GM13976 (cell line): Measurements from ENCODE around the gene NYAP2.

Experiments
- DNase-seq: peaks from one replicate; pipeline ENCODE4 v3.0.0; 2012; ENCODE audit warnings: low spot score
- CTCF ChIP-seq: IDR thresholded peaks from 2 replicates; pipeline ENCODE4 v1.5.1; 2012; ENCODE audit warnings: borderline replicate concordance, mild to moderate bottlenecking; ENCODE audit not compliant: insufficient read depth; ENCODE audit errors: extremely low read depth, missing control alignments, control extremely low read depth
- in situ Hi-C: fragments of 300-500 bp; cut with MboI; formaldehyde crosslinking; loops from one replicate; pipeline ENCODE4 v1.12.0; 2022; ENCODE audit warnings: low sequenced_read_pairs, mixed read lengths, inconsistent platforms; ENCODE audit not compliant: unreplicated experiment

The NYAP2 gene

GRCh38 chr2:225399504-225399903 lies at the start of gene NYAP2:
TSS of gene NYAP2 (plus strand) at chr2:225399710. CDS start at chr2:225408881, 9,171 bp downstream.
- TF ChIP-seq CTCF = no peak
- in situ Hi-C loops = no loop called here
- DNase-seq = no peak

GRCh38 chr2:225353579-225354085 lies 45.9 kb upstream of the NYAP2 start:
- no peak for DNase-seq
- in situ Hi-C loops = no loop called here
- TF ChIP-seq CTCF = no peak

GRCh38 chr2:225354281-225354774 lies 45.2 kb upstream of the NYAP2 start:
- DNase-seq = no peak
- in situ Hi-C loops = no loop called here
- TF ChIP-seq CTCF = no peak

GRCh38 chr2:225355788-225356187 lies 43.7 kb upstream of the NYAP2 start:
- in situ Hi-C loops = no loop called here
- DNase-seq = no peak
- no peak for TF ChIP-seq CTCF

- no peak for DNase-seq
- TF ChIP-seq CTCF = no peak
- in situ Hi-C loops = no loop called here
Measured at GRCh38 chr2:225366731-225367130, 32.8 kb upstream of the NYAP2 start.

- no peak for TF ChIP-seq CTCF
- no peak for DNase-seq
- in situ Hi-C loops = no loop called here
Measured at GRCh38 chr2:225367482-225367881, 32.0 kb upstream of the NYAP2 start.
